OCI-LY1 (cell line): ENCODE results near the gene CSMD2.
"Not testable (repeated sequence)": the region's sequence is repeated elsewhere in the genome, so short reads cannot be mapped to it uniquely, and the experiment has no call there.

Experiments
- H2AFZ ChIP-seq: fragments of 200-600 bp; sonication (generic), shearing (Covaris generic); 2 replicates; pipeline ENCODE4 v1.6.0; 2014; ENCODE audit warnings: antibody characterized with exemption, mild to moderate bottlenecking, low read length
- H3F3A ChIP-seq: fragments of 200-600 bp; sonication (generic), shearing (Covaris generic); 2 replicates; pipeline ENCODE4 v1.6.0; 2014; ENCODE audit warnings: mild to moderate bottlenecking, antibody characterized with exemption, low read length, moderate library complexity; ENCODE audit not compliant: insufficient read depth
- H3K27ac ChIP-seq: fragments of 200-600 bp; sonication (generic); 2 replicates; pipeline ENCODE4 v1.5.1; 2014; ENCODE audit warnings: low read length, mixed run types, mild to moderate bottlenecking, low read depth; ENCODE audit not compliant: poor library complexity, severe bottlenecking
- H3K27me3 ChIP-seq: fragments of 200-600 bp; sonication (generic); 2 replicates; pipeline ENCODE4 v1.6.0; 2014; ENCODE audit warnings: antibody characterized with exemption, mild to moderate bottlenecking, low read length, moderate library complexity; ENCODE audit not compliant: insufficient read depth
- H3K36me3 ChIP-seq: fragments of 200-600 bp; sonication (generic); 2 replicates; pipeline ENCODE4 v1.6.1; 2014; ENCODE audit warnings: mild to moderate bottlenecking, antibody characterized with exemption, low read length, moderate library complexity, mixed read lengths; ENCODE audit not compliant: insufficient read depth
- H3K4me1 ChIP-seq: fragments of 200-600 bp; sonication (generic); 2 replicates; pipeline ENCODE4 v1.5.1; 2014; ENCODE audit warnings: mild to moderate bottlenecking, low read length, moderate library complexity; ENCODE audit not compliant: insufficient read depth, severe bottlenecking
- H3K4me2 ChIP-seq: fragments of 200-600 bp; sonication (generic), shearing (Covaris generic); 2 replicates; pipeline ENCODE4 v1.6.1; 2014; ENCODE audit warnings: low read length
- H3K4me3 ChIP-seq: fragments of 200-600 bp; sonication (generic); 2 replicates; pipeline ENCODE4 v1.5.1; 2014; ENCODE audit warnings: low read length, low read depth, mild to moderate bottlenecking, mixed read lengths; ENCODE audit not compliant: poor library complexity, severe bottlenecking
- H3K79me2 ChIP-seq: fragments of 200-600 bp; shearing (Covaris generic); 2 replicates; pipeline ENCODE4 v1.6.1; 2016; ENCODE audit warnings: mixed run types, low read length, mixed read lengths; ENCODE audit not compliant: insufficient read depth
- H3K9ac ChIP-seq: fragments of 200-600 bp; sonication (generic), shearing (Covaris generic); 2 replicates; pipeline ENCODE4 v1.6.1; 2014; ENCODE audit warnings: mild to moderate bottlenecking, low read length, mixed read lengths
- H3K9me2 ChIP-seq: fragments of 200-600 bp; sonication (generic), shearing (Covaris generic); 2 replicates; pipeline ENCODE4 v1.6.1; 2014; ENCODE audit warnings: low read depth, mild to moderate bottlenecking, low read length, mixed read lengths
- H3K9me3 ChIP-seq: fragments of 200-600 bp; shearing (Covaris generic); 2 replicates; pipeline ENCODE4 v1.6.1; 2014; ENCODE audit warnings: low read length, mixed read lengths
- H4K20me1 ChIP-seq: fragments of 200-600 bp; sonication (generic), shearing (Covaris generic); 2 replicates; pipeline ENCODE4 v1.6.0; 2016; ENCODE audit warnings: mild to moderate bottlenecking, low read length; ENCODE audit not compliant: insufficient read depth
- CTCF ChIP-seq: fragments of 200-600 bp; sonication (generic), shearing (Covaris generic); IDR thresholded peaks from 2 replicates; pipeline ENCODE4 v1.5.1; 2017; ENCODE audit warnings: mild to moderate bottlenecking, antibody characterized with exemption, low read length, moderate library complexity, mixed read lengths
- EZH2 ChIP-seq: fragments of 200-600 bp; sonication (generic), shearing (Covaris generic); IDR thresholded peaks from 2 replicates; pipeline ENCODE4 v1.8.0; 2017; ENCODE audit warnings: borderline replicate concordance, mixed run types, mild to moderate bottlenecking, antibody characterized with exemption, low read length, moderate library complexity, mixed read lengths

The CSMD2 gene

GRCh38 chr1:34188985-34189384 lies 24.0 kb upstream of the CSMD2 start:
- Histone ChIP-seq H2AFZ (no peak overlapping the region), H3K4me2 (no peak overlapping the region), H3K36me3 (no peaks in the 10 kb centered on the region), H3K27me3 (no peaks in the 10 kb centered on the region), H3K9me2 (no peaks in the 10 kb centered on the region), H3F3A (no peaks in the 10 kb centered on the region), H3K9me3 (no peaks in the 10 kb centered on the region), H4K20me1 (no peaks in the 10 kb centered on the region), H3K27ac (no peak overlapping the region), H3K9ac (no peak overlapping the region), H3K79me2 (no peaks in the 10 kb centered on the region), H3K4me3 (no peak overlapping the region), H3K4me1 (no peaks in the 10 kb centered on the region)
- TF ChIP-seq CTCF (no peak), EZH2 (no peak)

- Histone ChIP-seq H3K9me2 (no peaks in the 10 kb centered on the region), H2AFZ (no peak overlapping the region), H3K9ac (no peak overlapping the region), H3K9me3 (no peaks in the 10 kb centered on the region), H3K36me3 (no peaks in the 10 kb centered on the region), H3F3A (no peaks in the 10 kb centered on the region), H4K20me1 (no peaks in the 10 kb centered on the region), H3K27ac (no peak overlapping the region), H3K4me3 (no peak overlapping the region), H3K4me1 (no peaks in the 10 kb centered on the region), H3K4me2 (no peak overlapping the region), H3K79me2 (no peaks in the 10 kb centered on the region), H3K27me3 (no peaks in the 10 kb centered on the region)
- TF ChIP-seq CTCF = no peak
Measured at GRCh38 chr1:34188418-34188817, 23.4 kb upstream of the CSMD2 start.

GRCh38 chr1:34186741-34187494 lies 21.9 kb upstream of the CSMD2 start:
- TF ChIP-seq CTCF (no peak), EZH2 (no peak)
- H3K27ac ChIP-seq = no peak overlapping the region
- no peak overlapping the region for H3K4me3 ChIP-seq
- no peaks in the 10 kb centered on the region for H4K20me1 ChIP-seq
- H3K79me2 ChIP-seq = no peaks in the 10 kb centered on the region
- H3F3A ChIP-seq = no peaks in the 10 kb centered on the region
- H2AFZ ChIP-seq = no peak overlapping the region
- H3K27me3 ChIP-seq = no peaks in the 10 kb centered on the region
- H3K36me3 ChIP-seq = no peaks in the 10 kb centered on the region
- H3K9ac ChIP-seq = no peak overlapping the region
- no peaks in the 10 kb centered on the region for H3K9me2 ChIP-seq
- H3K4me1 ChIP-seq = no peaks in the 10 kb centered on the region
- H3K4me2 ChIP-seq = no peak overlapping the region
- no peaks in the 10 kb centered on the region for H3K9me3 ChIP-seq

GRCh38 chr1:34183381-34183780 lies 18.4 kb upstream of the CSMD2 start:
- not testable (repeated sequence) for H3K9me3 ChIP-seq

More at GRCh38 chr1:34183381-34183780, 18.4 kb upstream of the CSMD2 start:
- not testable (repeated sequence) for H3K79me2 ChIP-seq, H3K9me2 ChIP-seq, H3K4me2 ChIP-seq, H2AFZ ChIP-seq, H3K27ac ChIP-seq, H3K4me3 ChIP-seq, H3K9ac ChIP-seq, H3K4me1 ChIP-seq, H3F3A ChIP-seq, H3K27me3 ChIP-seq, H3K36me3 ChIP-seq, H4K20me1 ChIP-seq
